Cardiac fibroblast (primary cell): ENCODE data around the gene SMAD4.

ENCODE experiments used
- DNase-seq, 2 donors: peaks; one replicate each; pipeline versions ENCODE4 v3.0.0 to v3.0.0-alpha.2; 2010; ENCODE audit warnings: low read depth in 2 of 2
- H3K4me3 ChIP-seq, 2 donors: replicated peaks in 1 of 2; 1 replicate in 1 of 2; 2 replicates in 1 of 2; pipeline ENCODE4 v1.5.1; 2011; ENCODE audit warnings: low read depth in 2 of 2, low read length in 2 of 2, mild to moderate bottlenecking in 2 of 2, moderate library complexity in 1 of 2
- TF ChIP-seq, protein P1 (sequence below): IDR thresholded peaks from one replicate; pipeline ENCODE4 v1.5.1; 2011; ENCODE audit warnings: low read depth, mild to moderate bottlenecking, low read length, inconsistent platforms

Gene SMAD4

DNA sequence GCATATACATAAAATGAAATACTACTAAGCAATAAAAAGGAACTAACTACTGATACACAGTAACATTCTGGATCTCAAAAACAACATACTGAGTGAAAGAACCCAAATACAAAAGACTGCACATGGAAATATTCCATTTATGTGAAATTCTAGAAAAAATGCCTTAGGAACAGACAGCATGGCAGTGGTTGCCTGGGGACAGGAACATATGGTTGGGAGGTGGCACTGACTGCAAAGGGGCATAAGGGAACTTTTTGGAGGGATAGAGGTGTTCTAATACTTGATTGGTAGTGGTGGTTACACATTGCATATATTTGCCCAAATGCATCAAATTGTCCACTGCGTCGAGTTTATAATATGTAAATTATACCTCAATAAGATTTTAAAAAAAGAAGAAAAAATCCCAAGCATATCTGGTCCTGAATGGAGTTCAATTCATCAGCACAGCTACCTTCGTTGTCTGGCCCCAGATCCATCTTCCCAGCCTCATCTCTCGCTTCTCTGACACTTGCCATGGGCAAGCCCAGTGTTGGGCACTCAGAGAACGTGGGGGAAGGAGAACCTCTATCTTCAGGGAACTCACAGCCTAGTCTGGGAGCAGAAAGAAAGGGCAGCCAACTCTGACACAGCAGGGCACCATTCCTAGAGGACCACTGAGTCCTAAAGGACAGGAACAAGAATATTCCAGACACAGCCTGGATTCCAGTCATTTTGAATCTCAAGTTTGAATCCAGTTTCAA, 8.6 kb upstream of the SMAD4 start:
- TF ChIP-seq, protein P1, sequence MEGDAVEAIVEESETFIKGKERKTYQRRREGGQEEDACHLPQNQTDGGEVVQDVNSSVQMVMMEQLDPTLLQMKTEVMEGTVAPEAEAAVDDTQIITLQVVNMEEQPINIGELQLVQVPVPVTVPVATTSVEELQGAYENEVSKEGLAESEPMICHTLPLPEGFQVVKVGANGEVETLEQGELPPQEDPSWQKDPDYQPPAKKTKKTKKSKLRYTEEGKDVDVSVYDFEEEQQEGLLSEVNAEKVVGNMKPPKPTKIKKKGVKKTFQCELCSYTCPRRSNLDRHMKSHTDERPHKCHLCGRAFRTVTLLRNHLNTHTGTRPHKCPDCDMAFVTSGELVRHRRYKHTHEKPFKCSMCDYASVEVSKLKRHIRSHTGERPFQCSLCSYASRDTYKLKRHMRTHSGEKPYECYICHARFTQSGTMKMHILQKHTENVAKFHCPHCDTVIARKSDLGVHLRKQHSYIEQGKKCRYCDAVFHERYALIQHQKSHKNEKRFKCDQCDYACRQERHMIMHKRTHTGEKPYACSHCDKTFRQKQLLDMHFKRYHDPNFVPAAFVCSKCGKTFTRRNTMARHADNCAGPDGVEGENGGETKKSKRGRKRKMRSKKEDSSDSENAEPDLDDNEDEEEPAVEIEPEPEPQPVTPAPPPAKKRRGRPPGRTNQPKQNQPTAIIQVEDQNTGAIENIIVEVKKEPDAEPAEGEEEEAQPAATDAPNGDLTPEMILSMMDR, result no peak

GRCh38 chr18:51025512-51025911, 4.5 kb upstream of the SMAD4 start:
- TF ChIP-seq, protein P1, result no peak
- no peak overlapping the region for H3K4me3 ChIP-seq
- no peak for DNase-seq

More for the DNA sequence above, 8.6 kb upstream of the SMAD4 start:
- no peak overlapping the region for H3K4me3 ChIP-seq
- no peak for DNase-seq

DNA sequence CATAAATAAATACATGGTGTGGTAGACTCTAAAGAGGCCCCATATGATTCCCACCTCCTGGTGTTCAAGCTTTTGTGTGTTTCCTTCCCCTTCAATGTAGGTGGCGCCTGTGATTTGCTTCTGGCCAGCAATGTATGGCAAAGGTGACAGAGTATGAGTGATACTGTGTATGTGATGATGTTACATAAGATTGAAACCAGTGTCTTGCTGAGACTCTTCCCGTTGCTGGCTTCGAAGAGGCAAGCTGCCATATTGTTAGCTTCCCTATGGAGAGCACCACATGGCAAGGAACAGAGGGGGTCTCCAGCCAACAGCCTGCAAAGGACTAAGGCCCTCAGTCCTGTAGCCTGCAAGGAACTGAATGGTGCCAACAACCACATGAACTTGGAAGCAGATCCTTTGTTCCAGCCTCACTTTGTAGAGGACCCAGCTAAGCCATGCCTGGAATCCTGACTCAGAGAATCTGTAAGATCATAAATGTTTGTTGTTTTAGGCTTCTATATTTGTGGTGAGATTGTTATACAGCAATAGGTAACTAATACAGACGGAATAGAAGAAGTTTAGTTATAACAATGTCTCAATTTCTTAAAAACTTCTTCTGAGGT, 1.7 kb upstream of the SMAD4 start:
- TF ChIP-seq, protein P1, result no peak
- no peak overlapping the region for H3K4me3 ChIP-seq
- peak in 1 of 2 donors; percentile 34 for DNase-seq

GRCh38 chr18:51029378-51029693, 677 bp upstream of the SMAD4 start:
- peak overlapping the region; percentile 75 to 78 for H3K4me3 ChIP-seq
- no peak for DNase-seq
- TF ChIP-seq, protein P1, result no peak

DNA sequence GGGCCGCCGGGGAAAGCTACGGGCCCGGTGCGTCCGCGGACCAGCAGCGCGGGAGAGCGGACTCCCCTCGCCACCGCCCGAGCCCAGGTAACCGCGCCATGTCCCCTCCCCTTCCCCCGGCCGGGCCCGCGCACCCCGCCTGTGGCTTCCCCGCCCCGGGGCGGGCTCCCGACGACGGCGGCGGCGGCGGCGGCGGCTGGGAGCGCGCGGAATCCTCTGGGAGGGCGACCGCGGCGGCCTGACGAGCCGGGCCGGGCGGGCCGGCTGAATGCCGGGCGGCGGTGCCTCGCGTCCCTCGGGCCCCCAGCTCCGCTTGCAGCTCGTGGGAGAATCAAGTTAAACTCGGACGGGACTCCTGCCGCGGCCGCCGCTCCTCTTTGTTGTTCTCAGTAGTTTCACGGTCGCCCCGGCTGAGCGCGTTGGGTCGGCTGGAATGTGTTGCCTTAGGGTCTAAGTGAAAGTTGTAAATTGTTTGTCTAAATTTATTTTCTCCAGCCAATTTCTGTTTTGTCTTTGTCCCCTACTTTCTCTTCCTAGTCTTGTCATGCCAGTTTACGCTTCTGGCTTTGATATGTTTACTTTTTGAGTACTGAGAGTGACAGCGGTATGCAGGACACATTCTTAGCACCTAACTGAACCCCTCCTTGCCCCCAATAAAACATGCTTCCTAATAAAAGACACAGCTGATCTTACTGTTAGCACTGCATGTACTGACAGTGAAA, 685 bp downstream of the SMAD4 start:
- peak; percentile 51 to 70 for DNase-seq
- peak overlapping the region; percentile 75 to 78 for H3K4me3 ChIP-seq
- TF ChIP-seq, protein P1, result no peak

GRCh38 chr18:51032193-51032592, 2.2 kb downstream of the SMAD4 start:
- TF ChIP-seq, protein P1, result no peak
- peak overlapping the region; percentile 6 to 78 for H3K4me3 ChIP-seq

More at GRCh38 chr18:51032193-51032592, 2.2 kb downstream of the SMAD4 start:
- DNase-seq, result no peak
